Activated naive CD8-positive, alpha-beta T cell treated with anti-CD3 and anti-CD28 coated beads, Interleukin-2, amount 50 U/mL, for 24 hours (primary cell): ENCODE results near the gene PRKN.

ENCODE experiments used
- ATAC-seq: fragments of 150-1000 bp; cut with Tn5 transposase; one replicate; pipeline ENCODE4 v1.10.0; 2021
- DNase-seq: peaks from one replicate; pipeline ENCODE4 v3.0.0; 2021
- H3K27ac Mint-ChIP-seq: one replicate; pipeline ENCODE4 v1.8.0; 2021; ENCODE audit warnings: mild to moderate bottlenecking, mixed read lengths
- H3K27me3 Mint-ChIP-seq: one replicate; pipeline ENCODE4 v1.8.0; 2021; ENCODE audit warnings: mixed read lengths
- H3K36me3 Mint-ChIP-seq: one replicate; pipeline ENCODE4 v1.8.0; 2021; ENCODE audit warnings: low read depth, mixed read lengths
- H3K4me1 Mint-ChIP-seq: one replicate; pipeline ENCODE4 v1.8.0; 2021; ENCODE audit warnings: mixed read lengths
- H3K4me3 Mint-ChIP-seq: one replicate; pipeline ENCODE4 v1.8.0; 2021; ENCODE audit warnings: mild to moderate bottlenecking, moderate library complexity, mixed read lengths
- H3K9me3 Mint-ChIP-seq: one replicate; pipeline ENCODE4 v1.8.0; 2021; ENCODE audit warnings: mixed read lengths

PRKN gene

GRCh38 chr6:162200041-162200440, 527.5 kb downstream of the PRKN start:
- H3K27ac Mint-ChIP-seq = no peak overlapping the region
- H3K27me3 Mint-ChIP-seq = no peaks in the 10 kb centered on the region
- DNase-seq (no peak), ATAC-seq (no peak)
- no peaks in the 10 kb centered on the region for H3K4me1 Mint-ChIP-seq
- no peak overlapping the region for H3K4me3 Mint-ChIP-seq
- no peaks in the 10 kb centered on the region for H3K9me3 Mint-ChIP-seq
- H3K36me3 Mint-ChIP-seq = no peaks in the 10 kb centered on the region

GRCh38 chr6:162198925-162199324, 528.6 kb downstream of the PRKN start:
- ATAC-seq (no peak), DNase-seq (no peak)
- no peak overlapping the region for H3K4me3 Mint-ChIP-seq
- no peaks in the 10 kb centered on the region for H3K36me3 Mint-ChIP-seq
- no peaks in the 10 kb centered on the region for H3K4me1 Mint-ChIP-seq
- H3K27ac Mint-ChIP-seq = no peak overlapping the region
- H3K27me3 Mint-ChIP-seq = no peaks in the 10 kb centered on the region
- no peaks in the 10 kb centered on the region for H3K9me3 Mint-ChIP-seq

- no peaks in the 10 kb centered on the region for H3K27me3 Mint-ChIP-seq
- no peak for DNase-seq
- no peak overlapping the region for H3K4me3 Mint-ChIP-seq
- H3K9me3 Mint-ChIP-seq = no peaks in the 10 kb centered on the region
- no peaks in the 10 kb centered on the region for H3K4me1 Mint-ChIP-seq
- H3K36me3 Mint-ChIP-seq = no peaks in the 10 kb centered on the region
- ATAC-seq = no peak
- H3K27ac Mint-ChIP-seq = no peak overlapping the region
These were observed 529.5 kb downstream of the PRKN start for GRCh38 chr6:162198076-162198475.

GRCh38 chr6:162195441-162195840, 532.1 kb downstream of the PRKN start:
- H3K27me3 Mint-ChIP-seq = no peaks in the 10 kb centered on the region
- H3K4me3 Mint-ChIP-seq = no peak overlapping the region
- no peak overlapping the region for H3K27ac Mint-ChIP-seq
- peaks cover 4% of the 10 kb centered on the region for H3K9me3 Mint-ChIP-seq
- H3K4me1 Mint-ChIP-seq = no peaks in the 10 kb centered on the region
- ATAC-seq (no peak), DNase-seq (no peak)
- no peaks in the 10 kb centered on the region for H3K36me3 Mint-ChIP-seq

- peaks cover 4% of the 10 kb centered on the region for H3K36me3 Mint-ChIP-seq
- no peaks in the 10 kb centered on the region for H3K27me3 Mint-ChIP-seq
- no peak overlapping the region for H3K27ac Mint-ChIP-seq
- no peaks in the 10 kb centered on the region for H3K4me1 Mint-ChIP-seq
- peaks cover 12% of the 10 kb centered on the region for H3K9me3 Mint-ChIP-seq
- no peak for ATAC-seq
- no peak for DNase-seq
- H3K4me3 Mint-ChIP-seq = no peak overlapping the region
These were observed 536.6 kb downstream of the PRKN start for GRCh38 chr6:162190981-162191380.

GRCh38 chr6:162187168-162187935, 540.2 kb downstream of the PRKN start:
- Mint-ChIP-seq H3K4me3 (no peak overlapping the region), H3K36me3 (peaks cover 4% of the 10 kb centered on the region), H3K4me1 (no peaks in the 10 kb centered on the region), H3K27me3 (no peaks in the 10 kb centered on the region), H3K9me3 (peaks cover 8% of the 10 kb centered on the region), H3K27ac (no peak overlapping the region)
- DNase-seq (no peak), ATAC-seq (no peak)

GRCh38 chr6:162184465-162184864, 543.1 kb downstream of the PRKN start:
- Mint-ChIP-seq H3K4me3 (no peak overlapping the region), H3K27ac (no peak overlapping the region), H3K9me3 (peaks cover 5% of the 10 kb centered on the region), H3K27me3 (no peaks in the 10 kb centered on the region), H3K36me3 (peaks cover 4% of the 10 kb centered on the region), H3K4me1 (peaks cover 9% of the 10 kb centered on the region)
- no peak for ATAC-seq
- DNase-seq = no peak

- Mint-ChIP-seq H3K36me3 (no peaks in the 10 kb centered on the region), H3K9me3 (peaks cover 2% of the 10 kb centered on the region), H3K27ac (no peak overlapping the region), H3K4me1 (peaks cover 9% of the 10 kb centered on the region), H3K27me3 (no peaks in the 10 kb centered on the region), H3K4me3 (no peak overlapping the region)
- ATAC-seq = peak; percentile 79
- DNase-seq = no peak
These were observed 545.7 kb downstream of the PRKN start for GRCh38 chr6:162181741-162182401.

- Mint-ChIP-seq H3K27me3 (no peaks in the 10 kb centered on the region), H3K27ac (no peak overlapping the region), H3K9me3 (no peaks in the 10 kb centered on the region), H3K4me1 (peaks cover 9% of the 10 kb centered on the region), H3K4me3 (no peak overlapping the region), H3K36me3 (no peaks in the 10 kb centered on the region)
- ATAC-seq (no peak), DNase-seq (no peak)
These were observed 546.5 kb downstream of the PRKN start for GRCh38 chr6:162181111-162181510.

- Mint-ChIP-seq H3K4me1 (peaks cover 9% of the 10 kb centered on the region), H3K9me3 (no peaks in the 10 kb centered on the region), H3K27me3 (no peaks in the 10 kb centered on the region), H3K27ac (no peak overlapping the region), H3K36me3 (no peaks in the 10 kb centered on the region), H3K4me3 (no peak overlapping the region)
- ATAC-seq = no peak
- DNase-seq = no peak
These were observed 548.2 kb downstream of the PRKN start for GRCh38 chr6:162179196-162179951.

GRCh38 chr6:162178666-162179065, 548.9 kb downstream of the PRKN start:
- DNase-seq (no peak), ATAC-seq (no peak)
- no peaks in the 10 kb centered on the region for H3K27me3 Mint-ChIP-seq
- peaks cover 9% of the 10 kb centered on the region for H3K4me1 Mint-ChIP-seq
- H3K27ac Mint-ChIP-seq = no peak overlapping the region
- no peak overlapping the region for H3K4me3 Mint-ChIP-seq
- no peaks in the 10 kb centered on the region for H3K36me3 Mint-ChIP-seq
- no peaks in the 10 kb centered on the region for H3K9me3 Mint-ChIP-seq

GRCh38 chr6:162178266-162178665, 549.3 kb downstream of the PRKN start:
- no peak for ATAC-seq
- no peak overlapping the region for H3K4me3 Mint-ChIP-seq
- H3K4me1 Mint-ChIP-seq = peaks cover 9% of the 10 kb centered on the region
- H3K36me3 Mint-ChIP-seq = no peaks in the 10 kb centered on the region
- H3K27me3 Mint-ChIP-seq = no peaks in the 10 kb centered on the region
- no peaks in the 10 kb centered on the region for H3K9me3 Mint-ChIP-seq
- DNase-seq = no peak
- H3K27ac Mint-ChIP-seq = no peak overlapping the region

GRCh38 chr6:162177746-162178145, 549.8 kb downstream of the PRKN start:
- H3K4me1 Mint-ChIP-seq = peaks cover 9% of the 10 kb centered on the region
- ATAC-seq = no peak
- no peaks in the 10 kb centered on the region for H3K27me3 Mint-ChIP-seq
- H3K4me3 Mint-ChIP-seq = no peak overlapping the region
- no peak overlapping the region for H3K27ac Mint-ChIP-seq
- no peaks in the 10 kb centered on the region for H3K9me3 Mint-ChIP-seq
- H3K36me3 Mint-ChIP-seq = no peaks in the 10 kb centered on the region
- DNase-seq = no peak

- ATAC-seq = no peak
These were observed 554.1 kb downstream of the PRKN start for GRCh38 chr6:162173466-162173865.

GRCh38 chr6:162165479-162165878, 562.1 kb downstream of the PRKN start:
- Mint-ChIP-seq H3K4me3 (no peak overlapping the region), H3K4me1 (no peaks in the 10 kb centered on the region), H3K36me3 (no peaks in the 10 kb centered on the region), H3K9me3 (no peaks in the 10 kb centered on the region), H3K27ac (no peak overlapping the region), H3K27me3 (no peaks in the 10 kb centered on the region)
- no peak for DNase-seq
- ATAC-seq = no peak

More at GRCh38 chr6:162173466-162173865, 554.1 kb downstream of the PRKN start:
- H3K27ac Mint-ChIP-seq = no peak overlapping the region
- H3K4me3 Mint-ChIP-seq = no peak overlapping the region
- H3K9me3 Mint-ChIP-seq = no peaks in the 10 kb centered on the region
- no peak for DNase-seq
- H3K27me3 Mint-ChIP-seq = no peaks in the 10 kb centered on the region
- no peaks in the 10 kb centered on the region for H3K36me3 Mint-ChIP-seq
- no peaks in the 10 kb centered on the region for H3K4me1 Mint-ChIP-seq
